SU-DHL-6 (cell line): ENCODE measurements around the gene TMEM203.

Experiments used
- CTCF ChIP-seq: fragments of 200-600 bp; sonication (generic); IDR thresholded peaks from one replicate; pipeline ENCODE4 v1.5.1; 2017; ENCODE audit warnings: antibody characterized with exemption, mild to moderate bottlenecking, low read length, moderate library complexity; ENCODE audit not compliant: insufficient read depth, poor library complexity, severe bottlenecking
- EZH2phosphoT487 ChIP-seq: fragments of 200-600 bp; sonication (generic), shearing (Covaris generic); conservative IDR thresholded peaks from 2 replicates; pipeline ENCODE4 v1.6.1; 2018; ENCODE audit warnings: mild to moderate bottlenecking, antibody characterized with exemption, low read length, moderate library complexity, mixed read lengths

- TF ChIP-seq CTCF (no peak), EZH2phosphoT487 (no peak)
Observed at GRCh38 chr9:137179761-137180160, 25.7 kb downstream of the TMEM203 start.
